Measurements from ENCODE around the gene SLC26A6.

SLC26A6 gene

GRCh38 chr3:48623851-48624547 lies 11.3 kb downstream of the SLC26A6 start:
- Histone ChIP-seq H3K36me3 (no peaks in the 10 kb centered on the region), H3K4me3 (ENCODE audit: low read depth, low read length) (no peak overlapping the region), H3K4me1 (no peaks in the 10 kb centered on the region), H3K9me3 (no peaks in the 10 kb centered on the region), H3K27me3 (no peaks in the 10 kb centered on the region)
- TF ChIP-seq CTCF (IDR thresholded peaks at IDR 0.05; ENCODE audit: low read depth, low read length): no peak
- no peak for DNase-seq

- Histone ChIP-seq H3K4me3 (ENCODE audit: low read depth, low read length) (no peak within 1 kb of the TSS), H3K4me1 (no peaks in the 10 kb centered on the region), H3K9me3 (no peaks in the 10 kb centered on the region), H3K27me3 (no peaks in the 10 kb centered on the region), H3K36me3 (no peaks in the 10 kb centered on the region)
- no peak for DNase-seq
- no peak for TF ChIP-seq CTCF (IDR thresholded peaks at IDR 0.05; ENCODE audit: low read depth, low read length)
Observed at GRCh38 chr3:48621461-48621869, 13.8 kb downstream of the SLC26A6 start, which contains the start of gene TMEM89. TMEM89 (minus strand) TSS chr3:48621769; CDS start chr3:48621756, 13 bp downstream.

GRCh38 chr3:48619541-48620524 lies 15.4 kb downstream of the SLC26A6 start:
- no peaks in the 10 kb centered on the region for H3K4me1 ChIP-seq
- H3K4me3 ChIP-seq (ENCODE audit: low read depth, low read length): no peak overlapping the region
- H3K36me3 ChIP-seq: no peaks in the 10 kb centered on the region
- no peaks in the 10 kb centered on the region for H3K9me3 ChIP-seq
- TF ChIP-seq CTCF (IDR thresholded peaks at IDR 0.05; ENCODE audit: low read depth, low read length): no peak
- H3K27me3 ChIP-seq: no peaks in the 10 kb centered on the region
- no peak for DNase-seq

GRCh38 chr3:48617559-48617958 lies 17.7 kb downstream of the SLC26A6 start:
- Histone ChIP-seq H3K9me3 (no peaks in the 10 kb centered on the region), H3K36me3 (no peaks in the 10 kb centered on the region), H3K4me3 (ENCODE audit: low read depth, low read length) (no peak overlapping the region), H3K4me1 (no peaks in the 10 kb centered on the region), H3K27me3 (no peaks in the 10 kb centered on the region)
- DNase-seq: no peak
- no peak for TF ChIP-seq CTCF (IDR thresholded peaks at IDR 0.05; ENCODE audit: low read depth, low read length)

GRCh38 chr3:48614044-48614443 lies 21.2 kb downstream of the SLC26A6 start:
- Histone ChIP-seq H3K36me3 (no peaks in the 10 kb centered on the region), H3K4me1 (no peaks in the 10 kb centered on the region), H3K27me3 (no peaks in the 10 kb centered on the region), H3K9me3 (no peaks in the 10 kb centered on the region), H3K4me3 (ENCODE audit: low read depth, low read length) (no peak overlapping the region)
- TF ChIP-seq CTCF (IDR thresholded peaks at IDR 0.05; ENCODE audit: low read depth, low read length): no peak
- no peak for DNase-seq
